NCI-H2107 treated with DMSO at 0.1 percent for 48 hours (cell line): ENCODE data around the gene TTC39B.
"Not testable (repeated sequence)": the region's sequence is repeated elsewhere in the genome, so short reads cannot be mapped to it uniquely, and the experiment has no call there.

ENCODE experiments used
- DNase-seq: peaks from one replicate; lab custom pipeline; 2025; ENCODE audit not compliant: unreplicated experiment; lab: John Stamatoyannopoulos, UW

TTC39B gene

GRCh38 chr9:15306757-15307522 lies at the start of gene TTC39B:
Gene TTC39B (minus strand): TSS chr9:15307216. CDS start chr9:15307125, 91 bp downstream.
- peak; percentile 81 for DNase-seq

- DNase-seq, result no peak
These were observed 48.7 kb upstream of the TTC39B start for GRCh38 chr9:15355669-15356068.

- no peak for DNase-seq
These were observed 47.7 kb upstream of the TTC39B start for GRCh38 chr9:15354713-15355112.

- DNase-seq, result no peak
These were observed 46.9 kb upstream of the TTC39B start for GRCh38 chr9:15353892-15354291.

GRCh38 chr9:15352306-15352705 lies 45.3 kb upstream of the TTC39B start:
- peak; percentile 8 for DNase-seq

GRCh38 chr9:15349892-15350761 lies 43.1 kb upstream of the TTC39B start:
- no peak for DNase-seq

GRCh38 chr9:15346837-15347236 lies 39.8 kb upstream of the TTC39B start:
- no peak for DNase-seq

- no peak for DNase-seq
These were observed 37.2 kb upstream of the TTC39B start for GRCh38 chr9:15344191-15344590.

- no peak for DNase-seq
These were observed 26.4 kb upstream of the TTC39B start for GRCh38 chr9:15333376-15333881.

- DNase-seq, result no peak
These were observed 25.9 kb upstream of the TTC39B start for GRCh38 chr9:15332939-15333338.

GRCh38 chr9:15329539-15330109 lies 22.6 kb upstream of the TTC39B start:
- no peak for DNase-seq

GRCh38 chr9:15328946-15329345 lies 21.9 kb upstream of the TTC39B start:
- no peak for DNase-seq

- not testable (repeated sequence) for DNase-seq
These were observed 15.7 kb upstream of the TTC39B start for GRCh38 chr9:15322695-15323094.

GRCh38 chr9:15319661-15320060 lies 12.6 kb upstream of the TTC39B start:
- DNase-seq, result not testable (repeated sequence)

- DNase-seq, result no peak
These were observed 10.8 kb upstream of the TTC39B start for GRCh38 chr9:15317836-15318235.

GRCh38 chr9:15311607-15312006 lies 4.6 kb upstream of the TTC39B start:
- no peak for DNase-seq

GRCh38 chr9:15310107-15310850 lies 3.3 kb upstream of the TTC39B start:
- no peak for DNase-seq

- DNase-seq, result no peak
These were observed 1.5 kb upstream of the TTC39B start for GRCh38 chr9:15308511-15308910.

GRCh38 chr9:15307523-15307841 lies 466 bp upstream of the TTC39B start:
- DNase-seq, result no peak

- peak; percentile 86 for DNase-seq
These were observed 804 bp downstream of the TTC39B start for GRCh38 chr9:15306068-15306756.
